ENCODE data around the gene DNAAF3. TPM values are rescaled to one million over a fixed set of nuclear protein-coding genes. Genes with fewer than 3 reads are reported as not detected.

Gene DNAAF3
- total RNA-seq, 1 experiment from 2014 or later, result 52.8 TPM

DNA sequence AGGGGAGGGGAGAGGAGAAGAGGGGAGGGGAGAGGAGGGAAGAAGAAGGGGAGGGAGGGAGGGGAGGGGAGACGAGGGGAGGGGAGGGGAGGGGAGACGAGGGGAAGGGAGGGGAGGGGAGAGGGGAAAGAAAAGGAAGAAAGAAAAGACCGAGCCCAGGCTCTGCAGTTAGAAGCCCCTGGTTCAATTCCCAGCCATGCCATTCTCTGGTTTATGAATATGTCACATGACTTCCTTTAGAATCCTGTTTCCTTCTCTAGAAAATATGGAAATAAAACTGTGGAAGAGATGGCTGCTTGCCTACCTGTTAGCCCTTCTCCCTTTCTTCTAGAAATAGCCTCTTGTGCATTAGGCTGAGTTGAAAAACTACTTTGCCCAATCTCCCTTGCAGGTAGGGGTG is 31.7 kb downstream of the DNAAF3 start:
- Histone ChIP-seq H3K79me2 (ENCODE audit: insufficient read depth, low read length) (no peaks in the 10 kb centered on the region), H3K4me2 (ENCODE audit: low read length) (no peak overlapping the region), H3K9me2 (ENCODE audit: insufficient read depth) (no peaks in the 10 kb centered on the region), H2AFZ (ENCODE audit: low read depth, low read length, poor library complexity, severe bottlenecking) (no peak overlapping the region), H4K20me1 (ENCODE audit: insufficient read depth) (no peaks in the 10 kb centered on the region), H3K27ac (ENCODE audit: low read depth, low read length) (no peak overlapping the region; the same call in 1 of the 2 replicates), H3K27me3 (ENCODE audit: insufficient read depth, low read length) (no peaks in the 10 kb centered on the region), H3K9me3 (ENCODE audit: control insufficient read depth in 1 of 2, insufficient read depth in 1 of 2, low read depth in 1 of 2, low read length in 2 of 2) (no peaks in the 10 kb centered on the region), H3K36me3 (ENCODE audit: control insufficient read depth in 1 of 2, insufficient read depth in 2 of 2, low read length in 2 of 2) (peaks cover 0 to 13% of the 10 kb centered on the region in 2 experiments; a peak in 2 of 4 replicates), H3K4me1 (ENCODE audit: control insufficient read depth in 1 of 2, insufficient read depth in 2 of 2, low read length in 2 of 2) (0 out of 4 replicates have a peak, but pooled peaks cover 0 to 3% of the 10 kb centered on the region in 2 experiments), H3K9ac (ENCODE audit: low read length) (no peak overlapping the region), H3K4me3 (replicated peaks in 1 of 2; ENCODE audit: low read depth in 1 of 2, low read length in 2 of 2) (no peak overlapping the region)
- DNase-seq (ENCODE audit: low read depth, low spot score) (no peak), ATAC-seq (no peak)
- RAD21 ChIA-PET (ENCODE audit: low non-redundant PET in 1 of 2, low total read pairs in 2 of 2, uncharacterized antibody in 2 of 2, unreplicated experiment in 2 of 2), result no interaction called here
- POLR2A ChIA-PET, result no interaction called here
- BruUV-seq (replicated peaks), result no TSS peak
- TF ChIP-seq, protein P1, sequence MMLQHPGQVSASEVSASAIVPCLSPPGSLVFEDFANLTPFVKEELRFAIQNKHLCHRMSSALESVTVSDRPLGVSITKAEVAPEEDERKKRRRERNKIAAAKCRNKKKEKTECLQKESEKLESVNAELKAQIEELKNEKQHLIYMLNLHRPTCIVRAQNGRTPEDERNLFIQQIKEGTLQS (IDR thresholded peaks at IDR 0.05), result no peak
- TF ChIP-seq EZH2 (IDR thresholded peaks at IDR 0.05), result no peak
- TF ChIP-seq CEBPB (IDR thresholded peaks at IDR 0.05; ENCODE audit: low read depth), result no peak
- CTCF ChIA-PET, result no interaction called here
- intact Hi-C loops (cut with micrococcal nuclease), result no loop called here

DNA sequence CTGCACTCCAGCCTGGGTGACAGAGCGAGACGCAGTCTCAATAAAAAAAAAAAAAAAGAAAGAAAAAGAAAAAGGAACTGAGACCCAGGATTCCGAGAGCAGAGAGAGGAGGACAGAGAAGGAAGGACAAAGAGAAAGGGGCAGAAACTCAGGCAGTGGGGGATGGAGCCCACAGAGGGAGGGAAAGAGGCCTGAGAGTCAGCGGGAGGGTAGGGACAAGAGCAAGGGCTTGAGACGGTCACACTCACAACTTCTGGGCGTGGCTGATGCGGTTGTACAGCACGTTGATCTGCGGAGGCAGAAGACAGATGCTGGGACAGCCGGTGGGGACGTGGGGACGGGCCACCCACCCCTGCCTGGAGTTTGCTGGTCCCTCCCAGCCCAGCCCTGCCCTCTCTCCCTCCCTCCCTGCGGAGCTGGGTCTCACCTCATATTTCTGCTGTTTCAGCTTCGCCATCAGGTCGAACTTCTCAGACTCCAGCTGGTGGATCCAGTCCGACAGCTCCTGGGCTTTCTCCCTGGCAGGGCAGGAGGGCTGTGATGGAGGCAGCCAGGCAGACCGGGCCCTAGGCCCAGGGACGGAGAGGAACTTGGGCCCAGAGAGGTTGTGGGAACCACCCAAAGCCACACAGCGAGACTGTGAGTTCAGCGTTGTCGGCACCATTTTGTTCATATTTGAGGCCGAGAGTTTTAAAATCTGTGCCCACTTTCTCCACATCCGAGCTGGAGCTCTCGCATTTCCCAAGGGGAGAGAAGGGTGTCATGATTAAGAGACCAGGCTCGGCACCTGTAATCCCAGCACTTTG is 32.6 kb downstream of the DNAAF3 start:
- no TSS peak for BruUV-seq (replicated peaks)
- no peak overlapping the region for H3K27ac ChIP-seq (ENCODE audit: low read depth, low read length)
- no peaks in the 10 kb centered on the region for H3K9me2 ChIP-seq (ENCODE audit: insufficient read depth)
- no peak overlapping the region for H3K9ac ChIP-seq (ENCODE audit: low read length)
- ChIA-PET RAD21 (ENCODE audit: low non-redundant PET in 1 of 2, low total read pairs in 2 of 2, uncharacterized antibody in 2 of 2, unreplicated experiment in 2 of 2) (no interaction called here), POLR2A (interaction anchor here (0.6 kb wide), 1 partner anchor 13 kb away, joined by 4 read pairs; no protein-coding TSS in a partner anchor), CTCF (no interaction called here)
- H2AFZ ChIP-seq (ENCODE audit: low read depth, low read length, poor library complexity, severe bottlenecking), result no peak overlapping the region
- H4K20me1 ChIP-seq (ENCODE audit: insufficient read depth), result no peaks in the 10 kb centered on the region
- no peaks in the 10 kb centered on the region for H3K27me3 ChIP-seq (ENCODE audit: insufficient read depth, low read length)
- H3K9me3 ChIP-seq (ENCODE audit: control insufficient read depth in 1 of 2, insufficient read depth in 1 of 2, low read depth in 1 of 2, low read length in 2 of 2), result no peaks in the 10 kb centered on the region
- H3K4me2 ChIP-seq (ENCODE audit: low read length), result no peak overlapping the region
- intact Hi-C loops (cut with micrococcal nuclease), result no loop called here
- ATAC-seq, result no peak
- H3K79me2 ChIP-seq (ENCODE audit: insufficient read depth, low read length), result no peaks in the 10 kb centered on the region
- DNase-seq (ENCODE audit: low read depth, low spot score), result no peak
- H3K4me1 ChIP-seq (ENCODE audit: control insufficient read depth in 1 of 2, insufficient read depth in 2 of 2, low read length in 2 of 2), result 0 out of 4 replicates have a peak, but pooled peaks cover 0 to 3% of the 10 kb centered on the region in 2 experiments
- no peak overlapping the region for H3K4me3 ChIP-seq (replicated peaks in 1 of 2; ENCODE audit: low read depth in 1 of 2, low read length in 2 of 2)
- H3K36me3 ChIP-seq (ENCODE audit: control insufficient read depth in 1 of 2, insufficient read depth in 2 of 2, low read length in 2 of 2), result peaks cover 0 to 13% of the 10 kb centered on the region in 2 experiments; a peak in 2 of 4 replicates
- no peak for TF ChIP-seq CEBPB (IDR thresholded peaks at IDR 0.05; ENCODE audit: low read depth)
- TF ChIP-seq, protein P2, sequence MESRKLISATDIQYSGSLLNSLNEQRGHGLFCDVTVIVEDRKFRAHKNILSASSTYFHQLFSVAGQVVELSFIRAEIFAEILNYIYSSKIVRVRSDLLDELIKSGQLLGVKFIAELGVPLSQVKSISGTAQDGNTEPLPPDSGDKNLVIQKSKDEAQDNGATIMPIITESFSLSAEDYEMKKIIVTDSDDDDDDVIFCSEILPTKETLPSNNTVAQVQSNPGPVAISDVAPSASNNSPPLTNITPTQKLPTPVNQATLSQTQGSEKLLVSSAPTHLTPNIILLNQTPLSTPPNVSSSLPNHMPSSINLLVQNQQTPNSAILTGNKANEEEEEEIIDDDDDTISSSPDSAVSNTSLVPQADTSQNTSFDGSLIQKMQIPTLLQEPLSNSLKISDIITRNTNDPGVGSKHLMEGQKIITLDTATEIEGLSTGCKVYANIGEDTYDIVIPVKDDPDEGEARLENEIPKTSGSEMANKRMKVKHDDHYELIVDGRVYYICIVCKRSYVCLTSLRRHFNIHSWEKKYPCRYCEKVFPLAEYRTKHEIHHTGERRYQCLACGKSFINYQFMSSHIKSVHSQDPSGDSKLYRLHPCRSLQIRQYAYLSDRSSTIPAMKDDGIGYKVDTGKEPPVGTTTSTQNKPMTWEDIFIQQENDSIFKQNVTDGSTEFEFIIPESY (IDR thresholded peaks at IDR 0.05; ENCODE audit: extremely low read depth, insufficient replicate concordance, low read length), result no peak
- TF ChIP-seq, protein P3, sequence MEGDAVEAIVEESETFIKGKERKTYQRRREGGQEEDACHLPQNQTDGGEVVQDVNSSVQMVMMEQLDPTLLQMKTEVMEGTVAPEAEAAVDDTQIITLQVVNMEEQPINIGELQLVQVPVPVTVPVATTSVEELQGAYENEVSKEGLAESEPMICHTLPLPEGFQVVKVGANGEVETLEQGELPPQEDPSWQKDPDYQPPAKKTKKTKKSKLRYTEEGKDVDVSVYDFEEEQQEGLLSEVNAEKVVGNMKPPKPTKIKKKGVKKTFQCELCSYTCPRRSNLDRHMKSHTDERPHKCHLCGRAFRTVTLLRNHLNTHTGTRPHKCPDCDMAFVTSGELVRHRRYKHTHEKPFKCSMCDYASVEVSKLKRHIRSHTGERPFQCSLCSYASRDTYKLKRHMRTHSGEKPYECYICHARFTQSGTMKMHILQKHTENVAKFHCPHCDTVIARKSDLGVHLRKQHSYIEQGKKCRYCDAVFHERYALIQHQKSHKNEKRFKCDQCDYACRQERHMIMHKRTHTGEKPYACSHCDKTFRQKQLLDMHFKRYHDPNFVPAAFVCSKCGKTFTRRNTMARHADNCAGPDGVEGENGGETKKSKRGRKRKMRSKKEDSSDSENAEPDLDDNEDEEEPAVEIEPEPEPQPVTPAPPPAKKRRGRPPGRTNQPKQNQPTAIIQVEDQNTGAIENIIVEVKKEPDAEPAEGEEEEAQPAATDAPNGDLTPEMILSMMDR (IDR thresholded peaks at IDR 0.05 in 2 of 3, conservative IDR thresholded peaks at IDR 0.05 in 1 of 3; ENCODE audit: borderline replicate concordance in 1 of 3, insufficient read depth in 1 of 3, low read depth in 2 of 3, low read length in 2 of 3), result no peak
- TF ChIP-seq, protein P1 (IDR thresholded peaks at IDR 0.05), result no peak
- TF ChIP-seq, protein P4, sequence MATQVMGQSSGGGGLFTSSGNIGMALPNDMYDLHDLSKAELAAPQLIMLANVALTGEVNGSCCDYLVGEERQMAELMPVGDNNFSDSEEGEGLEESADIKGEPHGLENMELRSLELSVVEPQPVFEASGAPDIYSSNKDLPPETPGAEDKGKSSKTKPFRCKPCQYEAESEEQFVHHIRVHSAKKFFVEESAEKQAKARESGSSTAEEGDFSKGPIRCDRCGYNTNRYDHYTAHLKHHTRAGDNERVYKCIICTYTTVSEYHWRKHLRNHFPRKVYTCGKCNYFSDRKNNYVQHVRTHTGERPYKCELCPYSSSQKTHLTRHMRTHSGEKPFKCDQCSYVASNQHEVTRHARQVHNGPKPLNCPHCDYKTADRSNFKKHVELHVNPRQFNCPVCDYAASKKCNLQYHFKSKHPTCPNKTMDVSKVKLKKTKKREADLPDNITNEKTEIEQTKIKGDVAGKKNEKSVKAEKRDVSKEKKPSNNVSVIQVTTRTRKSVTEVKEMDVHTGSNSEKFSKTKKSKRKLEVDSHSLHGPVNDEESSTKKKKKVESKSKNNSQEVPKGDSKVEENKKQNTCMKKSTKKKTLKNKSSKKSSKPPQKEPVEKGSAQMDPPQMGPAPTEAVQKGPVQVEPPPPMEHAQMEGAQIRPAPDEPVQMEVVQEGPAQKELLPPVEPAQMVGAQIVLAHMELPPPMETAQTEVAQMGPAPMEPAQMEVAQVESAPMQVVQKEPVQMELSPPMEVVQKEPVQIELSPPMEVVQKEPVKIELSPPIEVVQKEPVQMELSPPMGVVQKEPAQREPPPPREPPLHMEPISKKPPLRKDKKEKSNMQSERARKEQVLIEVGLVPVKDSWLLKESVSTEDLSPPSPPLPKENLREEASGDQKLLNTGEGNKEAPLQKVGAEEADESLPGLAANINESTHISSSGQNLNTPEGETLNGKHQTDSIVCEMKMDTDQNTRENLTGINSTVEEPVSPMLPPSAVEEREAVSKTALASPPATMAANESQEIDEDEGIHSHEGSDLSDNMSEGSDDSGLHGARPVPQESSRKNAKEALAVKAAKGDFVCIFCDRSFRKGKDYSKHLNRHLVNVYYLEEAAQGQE (IDR thresholded peaks at IDR 0.05; ENCODE audit: low read depth), result no peak
- TF ChIP-seq ZNF274 (IDR thresholded peaks at IDR 0.05; ENCODE audit: low read depth, low read length), result no peak
- TF ChIP-seq POLR2A (IDR thresholded peaks at IDR 0.05; ENCODE audit: borderline replicate concordance, extremely low read depth, insufficient read depth, insufficient read length), result no peak

All from HCT116 (cell line).